NCI-H146 treated with DMSO at 0.1 percent for 48 hours (cell line): ENCODE results near the gene C4orf51.

ENCODE experiments used
- DNase-seq: peaks from one replicate; lab custom pipeline; 2025; ENCODE audit not compliant: unreplicated experiment; lab: John Stamatoyannopoulos, UW

Gene C4orf51

DNA sequence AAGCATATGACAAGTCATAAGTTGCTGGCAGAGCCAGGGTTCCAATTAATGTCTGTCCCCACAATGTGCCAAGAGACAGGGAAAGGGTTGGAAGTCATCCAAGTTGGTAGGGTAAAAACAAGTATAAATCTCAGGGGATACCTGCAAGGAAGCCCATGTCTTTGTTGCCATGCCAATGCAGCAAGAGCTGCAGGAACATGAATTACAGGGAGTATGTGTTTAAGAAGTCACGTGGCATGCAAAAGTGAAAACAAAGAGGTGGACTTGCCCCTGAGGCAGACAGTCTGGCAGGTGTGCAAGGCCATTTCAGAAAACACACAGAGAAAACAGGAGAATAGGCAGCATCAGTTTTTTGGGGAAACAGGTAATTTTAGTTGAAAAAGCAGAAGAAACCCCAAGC, 29.4 kb downstream of the C4orf51 start:
- DNase-seq: peak; percentile 47

DNA sequence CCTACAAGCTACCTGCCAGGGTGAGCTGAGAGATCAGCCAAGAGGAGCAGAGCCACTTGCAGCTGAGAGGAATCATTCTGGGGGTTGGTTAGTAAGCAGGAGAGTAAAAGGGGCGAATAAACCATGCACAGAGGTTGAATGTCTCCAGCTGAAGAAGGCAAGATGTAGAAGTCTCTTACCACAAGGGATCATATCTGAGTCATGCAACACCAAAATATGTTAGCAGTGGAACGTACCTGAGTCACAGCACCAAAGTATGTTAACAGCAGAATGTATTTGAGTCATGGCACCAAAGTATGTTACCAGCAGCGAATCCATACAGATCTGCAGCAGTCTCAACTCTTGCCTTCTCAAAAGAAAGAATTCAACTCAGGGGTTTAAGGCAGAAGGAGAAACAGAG, 29.9 kb downstream of the C4orf51 start:
- no peak for DNase-seq

DNA sequence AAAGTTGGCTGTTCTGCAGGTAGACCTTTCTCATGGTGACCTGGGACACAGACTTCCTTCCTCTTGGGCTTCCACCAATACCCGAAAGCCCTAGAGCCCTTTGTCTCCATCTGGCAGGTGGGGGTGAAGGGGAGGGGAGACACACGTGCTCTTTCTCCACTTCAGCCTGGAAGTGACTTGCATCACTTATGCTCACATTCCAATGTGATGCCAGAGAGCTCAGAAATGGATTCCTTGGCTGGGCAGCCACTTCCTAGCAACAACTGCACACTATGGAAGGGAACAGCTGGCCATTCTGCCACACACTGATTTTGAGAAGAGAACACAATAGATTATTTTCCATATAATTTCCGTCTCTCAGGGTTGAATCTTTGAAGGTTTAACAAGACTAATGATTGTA, 36.3 kb downstream of the C4orf51 start:
- DNase-seq: no peak

DNA sequence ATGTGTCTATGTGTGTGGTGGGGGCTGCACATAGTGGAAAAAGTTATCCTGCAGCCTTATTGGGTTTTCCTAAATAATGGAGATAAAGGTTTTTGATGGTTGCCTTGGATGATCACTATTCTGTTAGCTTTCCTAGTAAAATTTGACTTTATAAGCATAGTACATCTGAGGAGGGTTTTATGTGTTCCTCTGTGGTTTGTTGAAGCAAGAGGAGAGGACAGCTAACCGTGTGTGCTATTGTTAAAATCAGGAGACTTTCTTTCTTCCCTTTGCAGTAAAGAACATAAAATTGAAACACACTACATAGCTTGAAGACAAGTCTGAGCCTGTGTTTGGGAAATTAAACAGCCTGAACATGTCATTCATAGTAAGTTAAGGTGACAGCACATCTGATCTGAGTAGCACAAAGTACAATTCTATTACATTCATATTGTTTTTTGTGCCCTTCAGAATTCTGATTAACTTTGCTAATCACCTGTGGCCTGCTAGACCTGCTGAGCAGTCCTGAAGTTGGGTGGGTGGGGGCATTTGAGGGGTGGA, 36.8 kb downstream of the C4orf51 start:
- no peak for DNase-seq

DNA sequence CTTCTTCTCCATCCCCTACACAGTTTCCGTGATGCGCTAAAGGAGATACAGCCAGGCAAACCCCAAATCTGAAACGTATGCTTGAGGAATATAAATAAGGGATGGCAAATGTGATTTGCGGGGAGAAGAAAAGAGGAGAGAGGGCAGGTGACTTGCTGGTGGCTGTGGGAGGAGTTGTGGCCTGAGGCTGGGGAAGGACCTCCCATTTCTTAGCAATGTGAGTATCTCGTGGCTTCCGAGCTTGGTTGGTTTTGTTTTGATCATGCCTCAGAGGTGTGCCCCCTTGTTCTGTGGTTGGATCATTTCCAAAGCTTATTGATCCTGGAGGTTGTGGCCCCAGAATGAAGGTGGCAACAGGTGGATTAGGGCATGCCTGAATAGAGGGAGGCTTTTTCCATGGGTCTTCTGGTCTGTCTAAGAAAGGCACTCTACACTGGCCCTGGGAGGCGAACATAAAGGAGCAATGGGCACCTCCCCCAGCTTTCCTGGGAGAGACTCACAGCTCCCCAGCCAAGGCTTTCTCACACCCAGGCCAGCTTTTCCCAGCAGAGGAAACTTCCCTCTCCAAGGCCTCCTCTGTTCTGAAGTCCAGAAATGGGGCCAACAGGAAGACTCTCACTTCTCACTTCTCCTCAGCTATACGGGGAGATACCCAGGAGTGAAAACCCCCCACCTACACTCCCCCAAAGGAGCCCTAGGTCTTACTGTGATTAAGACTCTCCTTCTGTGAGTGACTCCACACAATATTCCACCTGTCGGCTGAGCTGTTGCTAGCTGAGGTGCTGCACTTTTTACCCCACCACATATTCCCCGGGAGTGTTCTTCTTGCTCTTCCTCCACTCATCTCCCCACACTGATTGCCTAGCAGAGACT, 40.0 kb downstream of the C4orf51 start:
- DNase-seq: no peak

DNA sequence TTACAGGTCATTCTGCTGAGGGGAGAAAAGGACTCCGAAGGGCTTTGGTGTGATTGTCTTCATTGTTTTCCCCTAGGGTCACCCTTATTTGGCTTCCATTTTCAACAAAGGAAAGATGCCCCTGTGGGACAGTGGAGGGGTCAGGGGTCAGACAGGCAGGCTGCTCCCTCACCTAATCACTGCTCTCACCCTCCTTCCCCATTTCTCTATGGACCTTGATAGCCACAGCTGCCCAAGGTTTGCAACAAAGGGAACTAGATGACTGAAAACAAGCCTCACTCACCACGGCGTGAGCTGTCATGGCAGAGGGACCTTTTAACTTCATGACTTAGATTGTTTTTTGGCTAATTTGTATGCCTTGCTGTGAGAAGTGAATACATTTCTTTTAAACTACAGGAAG, 40.7 kb downstream of the C4orf51 start:
- DNase-seq: no peak

DNA sequence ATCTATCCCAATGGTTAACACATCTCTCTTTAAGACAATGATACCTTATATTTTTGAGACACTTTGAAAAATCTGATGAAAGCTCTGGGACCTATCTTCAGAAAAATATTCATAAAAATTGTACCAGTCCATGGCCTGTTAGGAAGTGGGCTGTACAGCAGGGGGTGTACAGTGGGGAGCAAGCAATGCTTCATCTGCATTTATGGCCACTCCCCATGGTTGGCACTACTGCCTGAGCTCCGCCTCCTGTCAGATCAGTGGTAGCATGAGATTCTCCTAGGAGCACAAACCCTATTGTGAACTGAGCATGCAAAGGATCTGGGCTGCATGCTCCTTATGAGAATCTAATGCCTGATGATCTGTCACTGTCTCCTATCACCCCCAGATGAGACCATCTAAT, 42.6 kb downstream of the C4orf51 start:
- DNase-seq: no peak

DNA sequence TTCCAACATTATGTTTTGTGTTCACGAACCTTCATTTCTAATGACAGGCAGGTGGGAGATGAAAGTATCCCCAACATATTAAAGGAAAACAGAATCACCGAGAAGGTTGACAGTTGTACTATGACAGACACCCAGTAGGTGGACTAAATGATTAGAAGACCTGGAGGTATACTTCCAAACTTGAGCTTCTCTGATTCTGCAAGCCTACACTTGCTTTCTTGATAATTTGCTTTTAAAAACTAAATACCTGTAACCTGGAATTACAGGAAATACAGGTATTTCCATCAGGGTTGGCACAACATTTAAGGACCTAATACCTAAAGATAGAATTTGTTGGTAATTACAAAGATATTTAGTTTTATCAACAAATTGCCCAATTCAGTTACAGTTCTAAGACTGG, 43.4 kb downstream of the C4orf51 start:
- DNase-seq: no peak

DNA sequence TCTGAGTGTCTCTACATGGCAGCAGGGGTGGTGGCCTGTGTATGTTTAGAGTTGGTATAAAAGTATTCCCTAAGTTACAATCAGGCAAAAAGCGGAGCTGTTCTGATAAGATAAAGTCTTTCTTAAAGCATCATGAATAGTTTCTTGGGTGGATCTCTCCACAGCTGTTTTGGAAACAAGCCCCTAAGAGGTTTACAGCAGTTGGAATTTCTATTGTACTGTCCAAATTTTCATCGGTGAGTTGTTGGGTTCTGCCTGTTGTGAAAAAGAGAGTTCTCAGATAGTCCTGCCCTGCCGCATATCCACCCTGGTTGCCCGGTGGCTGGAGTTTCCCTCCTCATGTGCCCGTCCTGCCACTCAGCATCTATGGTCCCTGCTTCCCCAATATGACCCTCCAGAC, 50.1 kb downstream of the C4orf51 start:
- DNase-seq: no peak

DNA sequence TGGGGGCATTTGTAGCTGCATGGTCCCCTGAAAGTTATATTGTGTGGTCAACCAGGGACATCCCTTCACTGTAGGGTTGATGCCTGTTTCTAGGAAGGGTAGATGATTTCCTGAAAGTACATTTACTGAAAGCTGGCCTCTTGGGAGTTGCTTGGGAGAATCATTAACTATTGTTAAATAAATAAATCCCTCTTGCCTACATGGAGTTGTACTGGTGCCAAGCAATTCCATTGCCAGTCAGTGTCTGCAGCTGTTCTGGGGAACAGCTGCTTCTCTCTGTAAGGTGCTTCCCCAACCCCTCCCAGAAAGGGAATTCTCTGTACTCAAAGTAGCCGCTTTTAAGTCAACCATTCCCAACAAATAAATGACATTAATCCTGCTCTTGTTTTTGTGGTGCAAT, 51.1 kb downstream of the C4orf51 start:
- DNase-seq: peak; percentile 8

DNA sequence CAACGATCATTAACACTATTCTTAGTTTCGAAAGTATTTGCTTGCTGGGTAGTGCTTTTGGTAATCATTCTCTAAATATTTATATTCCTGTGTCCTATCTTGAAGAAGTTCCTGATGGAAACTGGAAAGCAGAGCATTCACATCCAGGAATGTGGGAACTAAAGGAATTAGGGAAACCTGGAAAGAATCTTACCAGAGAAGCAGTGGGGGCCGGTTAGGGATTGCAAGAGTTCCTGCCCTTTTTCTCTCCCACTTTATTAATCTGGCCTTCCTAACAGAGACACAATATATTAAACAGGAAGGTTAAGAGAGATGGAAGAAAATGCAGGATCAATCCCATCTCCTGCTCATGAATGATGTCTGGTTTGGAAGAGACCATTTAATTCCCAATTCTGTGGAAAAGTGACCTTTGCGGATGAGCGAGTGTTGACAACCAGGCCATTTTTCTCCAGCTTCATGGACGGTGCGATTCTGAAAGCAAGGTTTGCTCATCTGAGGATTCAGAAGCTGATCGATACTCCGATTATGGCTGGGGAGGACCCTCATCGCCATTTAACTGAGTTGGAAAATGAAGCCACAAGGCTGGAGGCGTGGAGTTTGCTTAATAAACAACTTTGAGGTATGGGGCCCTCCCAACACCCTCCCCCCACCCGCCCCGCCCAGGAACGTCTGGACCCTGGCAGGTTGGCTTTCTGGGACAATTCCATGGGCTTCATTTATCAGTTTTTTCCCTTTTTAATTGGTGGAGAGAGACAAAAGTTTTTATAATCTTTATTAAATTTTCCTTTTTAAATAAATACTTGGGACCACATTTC, 52.3 kb downstream of the C4orf51 start:
- no peak for DNase-seq

DNA sequence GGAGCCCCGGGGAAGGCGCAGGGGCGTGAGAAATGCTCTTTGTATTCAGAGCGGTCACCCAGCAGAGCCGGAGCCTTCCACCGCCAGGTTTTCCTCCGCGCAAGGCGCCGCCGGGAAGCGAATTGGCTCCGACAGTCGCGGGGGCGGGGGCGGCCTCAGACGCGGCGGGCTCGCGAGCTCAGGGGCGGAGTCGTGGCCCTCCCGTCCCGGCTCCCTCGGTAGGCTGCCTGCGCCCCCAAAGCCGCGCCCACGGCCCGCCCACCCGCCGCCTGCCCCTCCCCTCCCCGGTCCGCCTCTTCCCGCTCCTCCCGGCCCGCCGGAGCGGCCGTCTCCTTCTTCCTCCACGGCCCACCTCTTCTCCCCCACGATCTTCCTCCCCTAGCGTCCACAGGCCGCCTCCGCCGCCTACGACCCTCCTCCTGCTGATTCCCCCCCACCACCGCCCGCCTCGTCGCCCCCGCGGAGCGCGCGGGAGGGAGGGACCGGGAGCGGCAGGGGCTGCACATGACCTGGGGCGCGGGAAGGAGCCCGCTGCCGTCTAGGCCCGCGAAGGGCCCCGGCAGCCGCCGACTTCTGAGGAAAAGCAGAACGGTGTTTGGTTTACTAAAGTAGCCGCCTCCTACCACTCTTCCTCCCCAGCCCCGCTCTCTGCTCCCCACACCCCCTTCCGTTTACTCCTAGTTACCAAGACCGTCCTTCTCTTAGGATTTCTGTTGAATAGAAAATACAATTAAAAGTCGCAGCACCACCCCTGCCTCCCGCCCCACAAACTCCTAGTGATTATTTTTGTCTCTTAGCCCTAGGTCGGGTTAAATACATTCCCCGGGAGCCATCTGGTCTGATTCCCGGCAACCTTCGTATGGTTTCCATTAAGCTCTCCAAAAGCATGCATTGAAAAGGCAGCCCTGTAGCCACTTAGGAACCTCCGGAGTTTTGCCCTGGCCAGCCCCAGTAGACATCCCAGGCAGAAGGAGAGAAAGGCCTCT, 53.2 kb downstream of the C4orf51 start:
- peak; percentile 66 for DNase-seq

DNA sequence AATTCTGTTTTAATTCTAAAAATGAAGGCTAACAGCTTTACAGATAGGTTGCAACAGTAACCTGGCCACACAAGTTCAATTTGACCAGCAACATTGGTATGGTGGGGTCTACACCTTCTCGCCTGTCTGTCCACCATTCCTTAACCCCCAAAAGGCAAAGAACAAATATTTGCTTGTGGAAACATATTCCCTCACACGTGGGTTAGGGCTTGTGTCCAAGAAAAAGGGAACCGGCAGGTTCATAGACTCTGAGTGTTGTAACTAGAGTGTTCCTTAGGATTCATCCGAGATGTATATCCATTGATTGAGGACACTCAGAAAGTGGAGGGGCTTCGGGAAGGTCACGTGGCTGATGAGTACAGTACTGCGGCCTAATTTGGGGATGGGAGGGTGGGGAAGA, 54.1 kb downstream of the C4orf51 start:
- no peak for DNase-seq

DNA sequence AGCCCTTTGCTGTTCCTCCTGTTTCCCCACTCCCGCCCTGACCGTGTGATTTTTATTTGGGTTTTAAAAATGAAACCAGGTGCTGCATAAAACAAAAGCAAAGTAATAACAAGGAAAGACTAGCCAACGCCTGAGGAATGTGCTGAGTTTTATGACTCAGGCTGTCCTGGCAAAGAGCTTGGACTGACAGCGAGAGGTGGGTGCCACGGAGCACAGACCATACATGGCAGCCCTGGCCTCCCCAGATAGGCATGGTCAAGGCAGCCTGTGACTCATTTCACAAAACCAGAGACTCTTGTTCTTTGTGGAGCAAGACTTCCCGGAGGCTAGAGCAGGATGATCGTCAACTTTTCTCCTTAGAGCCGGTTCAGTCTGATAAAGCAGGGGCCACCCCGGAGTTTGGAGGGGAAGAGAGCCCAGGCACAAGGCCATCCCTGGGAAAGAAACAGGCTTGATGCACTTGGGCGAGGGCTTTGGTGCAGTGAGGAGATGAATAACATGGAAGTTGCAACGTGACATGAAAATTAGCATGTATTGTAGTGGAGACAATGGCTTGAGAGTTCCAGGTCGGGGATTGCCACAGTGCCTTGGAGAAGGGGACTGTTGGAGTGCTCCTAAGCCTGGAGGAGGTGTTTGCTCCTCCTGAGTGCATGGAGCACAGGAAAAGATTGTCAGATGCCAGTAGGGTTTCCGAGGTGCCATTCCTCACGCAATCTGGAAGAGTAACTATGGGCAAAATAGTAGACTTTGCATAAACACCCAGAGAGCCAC, 54.8 kb downstream of the C4orf51 start:
- DNase-seq: no peak

DNA sequence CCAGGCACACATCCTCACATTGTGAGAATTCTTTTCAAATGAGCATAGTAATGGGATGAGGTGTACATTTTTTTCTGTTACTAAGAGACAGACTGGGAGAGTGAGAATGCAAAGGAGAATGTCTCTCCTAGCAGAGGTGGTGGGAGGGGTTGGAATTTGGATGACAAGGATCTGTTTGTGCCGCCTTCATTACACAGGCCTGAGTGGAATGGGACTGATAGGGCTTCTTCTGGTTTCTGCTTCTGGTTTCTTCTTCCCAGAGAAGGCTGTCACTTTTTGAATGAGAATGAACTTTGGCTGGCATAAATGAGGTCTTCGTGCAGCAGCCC, 55.4 kb downstream of the C4orf51 start:
- no peak for DNase-seq

DNA sequence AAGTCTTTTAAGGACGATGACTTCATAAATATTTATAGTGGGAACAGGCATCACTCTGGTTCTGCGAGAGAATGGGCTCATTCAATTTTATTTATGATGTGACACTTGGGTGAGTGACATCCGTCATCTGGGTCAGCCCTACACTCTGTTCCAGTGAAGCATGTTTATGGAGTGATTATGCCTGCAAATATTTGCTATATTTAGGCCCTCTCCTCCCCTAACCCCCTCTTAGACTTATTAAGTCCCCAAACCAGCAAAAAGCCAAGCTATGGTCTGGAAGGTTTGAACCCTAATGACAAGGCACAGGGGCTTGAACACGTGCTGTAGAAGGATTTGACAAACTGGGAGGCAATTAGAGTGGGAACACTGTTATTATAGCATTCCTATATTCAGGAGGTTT, 55.9 kb downstream of the C4orf51 start:
- DNase-seq: no peak

DNA sequence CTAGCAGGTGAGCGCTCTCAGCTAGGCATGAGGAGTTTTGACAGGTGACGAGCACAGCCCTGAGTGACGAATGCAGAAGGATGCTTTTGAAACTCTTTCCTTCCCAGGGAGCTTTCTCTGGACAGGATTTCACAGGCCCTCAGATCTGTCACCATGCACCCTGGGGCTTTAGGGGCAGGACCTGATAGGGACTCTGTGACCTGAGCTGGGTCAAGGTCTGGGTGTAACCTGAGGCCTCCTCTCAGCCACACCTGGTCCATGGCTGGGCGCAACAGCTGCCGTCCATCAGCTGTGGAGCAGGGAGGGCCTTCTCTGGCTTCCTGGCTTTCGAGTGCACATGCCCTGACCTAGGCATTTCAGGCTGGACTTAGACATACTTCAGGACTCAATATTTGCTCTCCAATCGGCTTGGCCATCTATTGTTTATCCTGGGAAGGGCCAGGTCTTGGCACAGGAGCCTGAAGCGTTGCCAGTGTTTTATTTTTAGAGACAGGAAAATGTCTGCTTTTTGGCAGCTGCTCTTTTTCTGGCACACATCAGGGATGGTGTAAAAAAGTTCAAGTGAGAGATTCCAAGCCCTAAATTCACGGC, 56.4 kb downstream of the C4orf51 start:
- DNase-seq: peak; percentile 3

DNA sequence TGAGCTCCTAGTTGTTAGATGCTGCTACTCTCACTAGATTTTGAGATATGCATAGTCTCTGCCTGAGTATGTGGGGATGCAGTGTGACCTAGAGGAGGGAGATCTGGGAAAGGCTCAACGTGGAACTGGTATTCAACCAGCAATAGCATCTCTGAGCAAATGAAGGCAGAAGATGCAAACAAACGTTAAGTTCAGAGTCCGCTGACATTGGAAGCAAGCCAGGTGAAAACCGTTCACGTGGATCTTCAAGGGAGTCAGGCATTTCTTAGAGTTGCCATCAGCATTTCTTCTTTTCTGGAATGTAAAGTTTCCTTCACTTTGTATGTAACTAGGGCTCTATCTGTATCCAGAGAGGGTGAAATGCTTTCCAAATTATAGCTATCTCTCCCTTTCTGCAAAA, 59.9 kb downstream of the C4orf51 start:
- no peak for DNase-seq

DNA sequence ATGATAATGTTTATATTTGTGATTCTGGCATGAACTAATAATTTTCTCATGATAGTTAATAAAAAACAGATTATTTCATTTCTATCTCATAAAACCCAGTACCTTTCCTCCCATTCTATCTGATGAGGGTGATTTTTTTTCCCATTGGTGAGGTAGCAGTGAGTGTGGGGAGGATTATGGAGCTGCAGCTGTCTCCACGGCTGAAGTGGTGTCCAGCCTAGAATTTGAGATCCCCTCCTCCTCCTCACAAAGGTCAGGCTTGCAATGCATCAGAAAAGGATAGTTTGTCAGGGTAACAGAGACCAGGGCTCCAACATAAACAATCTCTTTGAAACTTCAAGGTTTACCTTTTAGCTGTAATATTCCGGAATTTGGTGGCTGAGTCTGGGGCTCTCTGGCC, 60.9 kb downstream of the C4orf51 start:
- DNase-seq: no peak

DNA sequence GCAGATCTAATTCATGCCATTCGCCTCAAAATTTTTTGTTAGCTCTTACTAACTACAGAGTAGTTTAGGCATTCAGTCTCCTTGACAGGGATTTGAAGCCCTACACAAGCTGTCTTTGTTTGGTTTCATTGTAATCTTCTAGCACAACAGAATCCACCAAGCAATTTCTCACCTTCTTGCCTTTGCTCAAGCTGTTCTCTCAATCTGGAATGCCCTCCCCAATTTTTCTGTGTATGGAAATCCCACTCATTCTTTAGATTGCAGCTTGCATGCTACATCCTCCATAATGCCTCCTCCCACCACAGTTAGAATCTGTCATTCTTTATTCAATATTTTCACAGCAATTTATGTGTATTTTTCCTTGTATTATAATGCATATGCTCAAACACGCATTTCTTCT, 63.7 kb downstream of the C4orf51 start:
- no peak for DNase-seq
